GM12878 (cell line): Measurements from ENCODE around the gene METTL8. TPM values are rescaled to one million over a fixed set of nuclear protein-coding genes. Genes with fewer than 3 reads are reported as not detected.

Source experiments
- ATAC-seq: fragments of 200-7000 bp; cut with Tn5 transposase; 3 replicates; pipeline ENCODE4 v1.9.1; 2020; ENCODE audit warnings: mild to moderate bottlenecking, moderate library complexity
- BruUV-seq: library from RNA; stranded (reverse); fragments of 400-500 nt; replicated peaks from 2 replicates; lab custom pipeline; 2021; lab: Mats Ljungman, UMichigan
- CTCF ChIA-PET: fragments of 300-600 bp; sonication (Branson Sonifier 250); formaldehyde crosslinking; extraction: SDS; loops from one replicate; lab custom pipeline; 2021; ENCODE audit warnings: inconsistent platforms; lab: Yijun Ruan, JAX
- POLR2A ChIA-PET: fragments of 350-600 bp; formaldehyde crosslinking; extraction: SDS; loops from one replicate; lab custom pipeline; 2021; ENCODE audit warnings: inconsistent platforms; lab: Charles Lee
- RAD21 ChIA-PET: fragments of 300-600 bp; sonication (Branson Sonifier 250); formaldehyde crosslinking; loops from one replicate; lab custom pipeline; 2023; ENCODE audit warnings: antibody characterized with exemption; ENCODE audit not compliant: unreplicated experiment; lab: Charles Lee
- SMC1A ChIA-PET: fragments of 300-600 bp; sonication (Branson Sonifier 250); formaldehyde crosslinking; loops from one replicate; lab custom pipeline; 2023; ENCODE audit not compliant: unreplicated experiment, uncharacterized antibody; lab: Charles Lee
- DNase-seq: peaks from one replicate; pipeline ENCODE4 v3.0.0-alpha.2; 2011; ENCODE audit warnings: low read depth, low spot score
- FAIRE-seq: peaks from 3 replicates; lab custom pipeline; 2011; peaks lifted over from hg19 to GRCh38; lab: Jason Lieb, UNC
- H2AFZ ChIP-seq: 2 replicates; pipeline ENCODE4 v1.6.0; 2011; ENCODE audit warnings: low read depth, low read length, control low read depth; ENCODE audit not compliant: control insufficient read depth
- H3K27ac ChIP-seq: 2 replicates; pipeline ENCODE4 v1.5.1; 2011; ENCODE audit warnings: control low read depth; ENCODE audit not compliant: control insufficient read depth, insufficient read depth
- H3K27me3 ChIP-seq, 2 experiments: replicated peaks in 1 of 2; 2 replicates each; pipeline versions ENCODE4 v1.6.0 to v1.6.1; 2011; ENCODE audit warnings: low read length in 1 of 2; ENCODE audit not compliant: control insufficient read depth in 2 of 2, insufficient read depth in 2 of 2
- H3K36me3 ChIP-seq, 2 experiments: 2 replicates each; pipeline ENCODE4 v1.5.1; 2011; ENCODE audit warnings: low read length in 1 of 2; ENCODE audit not compliant: control insufficient read depth in 2 of 2, insufficient read depth in 2 of 2
- H3K4me1 ChIP-seq: 2 replicates; pipeline ENCODE4 v1.6.1; 2011; ENCODE audit warnings: mild to moderate bottlenecking, low read length, moderate library complexity, mixed read lengths; ENCODE audit not compliant: control insufficient read depth, insufficient read depth
- H3K4me2 ChIP-seq: 2 replicates; pipeline ENCODE4 v1.6.0; 2011; ENCODE audit warnings: control low read depth; ENCODE audit not compliant: control insufficient read depth, insufficient read depth
- H3K4me3 ChIP-seq: fragments of 200-600 bp; sonication (generic); 2 replicates; pipeline ENCODE4 v1.5.1; 2016
- H3K79me2 ChIP-seq: 2 replicates; pipeline ENCODE4 v1.6.0; 2011; ENCODE audit warnings: low read length; ENCODE audit not compliant: control insufficient read depth, insufficient read depth
- H3K9ac ChIP-seq: 2 replicates; pipeline ENCODE4 v1.8.0; 2011; ENCODE audit warnings: low read length, control low read depth, mixed read lengths; ENCODE audit not compliant: control insufficient read depth, insufficient read depth
- H3K9me3 ChIP-seq: replicated peaks from 3 replicates; pipeline ENCODE4 v1.5.1; 2011; ENCODE audit warnings: mild to moderate bottlenecking, low read length; ENCODE audit not compliant: control insufficient read depth, insufficient read depth
- H4K20me1 ChIP-seq: 2 replicates; pipeline ENCODE4 v1.6.0; 2011; ENCODE audit not compliant: control insufficient read depth, insufficient read depth
- ASH2L ChIP-seq: fragments of 300-600, 200-600 bp; sonication (generic); IDR thresholded peaks from 2 replicates; pipeline ENCODE4 v1.6.1; 2017; ENCODE audit warnings: low read depth, mild to moderate bottlenecking, borderline replicate concordance
- E2F8 ChIP-seq: fragments of 450-650 bp; IDR thresholded peaks from 2 replicates; pipeline ENCODE4 v1.6.1; 2018; ENCODE audit warnings: mild to moderate bottlenecking, low read depth, moderate library complexity; ENCODE audit not compliant: partially characterized antibody
- FOXK2 ChIP-seq: fragments of 450-650 bp; IDR thresholded peaks from 2 replicates; pipeline ENCODE4 v1.6.1; 2017; ENCODE audit warnings: mild to moderate bottlenecking, moderate library complexity
- HDAC6 ChIP-seq: fragments of 200-600 bp; sonication (generic); IDR thresholded peaks from one replicate; pipeline ENCODE4 v1.8.0; 2017; ENCODE audit warnings: antibody characterized with exemption; ENCODE audit not compliant: unreplicated experiment
- IKZF1 ChIP-seq: fragments of 450-650 bp; conservative IDR thresholded peaks from 2 replicates; pipeline ENCODE4 v1.6.1; 2017; ENCODE audit warnings: antibody characterized with exemption, mild to moderate bottlenecking
- MTA3 ChIP-seq: IDR thresholded peaks from 2 replicates; pipeline ENCODE4 v1.6.1; 2012; ENCODE audit warnings: low read length, inconsistent platforms, borderline replicate concordance
- NFXL1 ChIP-seq: fragments of 450-650 bp; IDR thresholded peaks from 2 replicates; pipeline ENCODE4 v1.6.1; 2017; ENCODE audit warnings: antibody characterized with exemption, mild to moderate bottlenecking, borderline replicate concordance
- NFYB ChIP-seq: IDR thresholded peaks from 2 replicates; pipeline ENCODE4 v1.6.1; 2011; ENCODE audit warnings: low read depth, mild to moderate bottlenecking, low read length, improper control_type of control experiment, moderate library complexity; ENCODE audit not compliant: insufficient read depth
- NR2C1 ChIP-seq: fragments of 450-650 bp; IDR thresholded peaks from 2 replicates; pipeline ENCODE4 v1.6.1; 2017; ENCODE audit warnings: antibody characterized with exemption, mild to moderate bottlenecking, moderate library complexity
- PML ChIP-seq: IDR thresholded peaks from 2 replicates; pipeline ENCODE4 v1.6.1; 2012; ENCODE audit warnings: low read length, inconsistent platforms
- RELB ChIP-seq: fragments of 450-650 bp; IDR thresholded peaks from 2 replicates; pipeline ENCODE4 v1.6.1; 2017; ENCODE audit warnings: low read depth, mild to moderate bottlenecking, moderate library complexity
- SIN3A ChIP-seq: IDR thresholded peaks from 2 replicates; pipeline ENCODE4 v1.6.1; 2012; ENCODE audit warnings: low read depth, low read length, improper control_type of control experiment
- STAT3 ChIP-seq: IDR thresholded peaks from 2 replicates; pipeline ENCODE4 v1.6.1; 2011; ENCODE audit warnings: low read depth, low read length, improper control_type of control experiment
- ZNF622 ChIP-seq: fragments of 450-650 bp; IDR thresholded peaks from 2 replicates; pipeline ENCODE4 v1.6.1; 2017; ENCODE audit warnings: mild to moderate bottlenecking, inconsistent platforms
- in situ Hi-C: fragments of 300-500 bp; cut with MboI; formaldehyde crosslinking; loops from 9 replicates; pipeline ENCODE4 v1.14.3; 2018; ENCODE audit warnings: mixed read lengths
- intact Hi-C: fragments of 100-400 bp; cut with micrococcal nuclease; formaldehyde crosslinking; loops from one replicate; pipeline ENCODE4 v1.14.2; 2022; ENCODE audit not compliant: unreplicated experiment
- polyA plus RNA-seq, 11 experiments: library from polyadenylated mRNA; depleted of rRNA in 4 of 11; unstranded in 6 of 11; stranded (reverse) in 5 of 11; fragments of >200 nt; fragmentation: Nextera tagmentation in 4 of 11; fragmentation: Illumina TruSeq in 1 of 11; extraction: Ambion mirVana in 4 of 11; extraction: Trizol in 1 of 11; gene quantifications; 1 replicate in 1 of 11; 2 replicates in 10 of 11; pipeline versions ENCODE4 v1.2.1 to v1.2.3, GENCODE V29; 2011 to 2016; ENCODE audit warnings: inconsistent platforms in 2 of 11, missing spikeins in 2 of 11, low read depth in 1 of 11
- total RNA-seq, 4 experiments: library from RNA; depleted of rRNA in 3 of 4; stranded (reverse); fragments of >200 nt in 3 of 4; fragmentation: Illumina TruSeq in 1 of 4; extraction: Trizol in 1 of 4; gene quantifications; 2 replicates each; pipeline versions ENCODE4 v1.2.1 to v1.2.3, GENCODE V29; 2013 to 2021
- TF ChIP-seq, protein P1 (sequence below): IDR thresholded peaks from 2 replicates; pipeline ENCODE4 v1.6.1; 2012; ENCODE audit warnings: low read depth, low read length, improper control_type of control experiment
- TF ChIP-seq, protein P2 (sequence below): IDR thresholded peaks from 2 replicates; pipeline ENCODE4 v1.6.1; 2012; ENCODE audit warnings: low read depth, low read length, improper control_type of control experiment

The METTL8 gene
- total and polyA plus RNA-seq, 10 of the 15 experiments (the other 5 are each of a cell fraction or from before 2014, with no cell fraction given): 30.8 to 96.3 (median 51.5) TPM

DNA sequence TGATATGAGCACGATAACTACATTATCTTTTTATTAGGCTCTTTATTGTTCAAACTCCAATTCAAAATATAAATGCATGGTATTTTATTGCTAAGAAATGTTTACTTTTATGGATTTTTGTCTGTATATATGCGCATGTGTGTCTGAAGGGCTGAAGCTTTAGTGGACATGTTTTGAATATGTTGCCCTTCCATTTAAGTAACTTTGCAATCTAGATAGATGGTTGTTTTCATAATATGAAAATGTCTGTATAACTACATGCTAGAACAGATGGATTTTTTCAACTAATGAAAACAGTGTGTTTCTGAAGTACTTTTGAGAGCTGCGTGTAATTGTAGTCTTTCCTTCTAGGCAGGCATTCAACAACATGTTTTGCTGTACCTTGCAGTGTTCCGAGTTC, 19.0 kb upstream of the METTL8 start (continued):
- TF ChIP-seq E2F8 (no peak), PML (no peak), MTA3 (no peak), FOXK2 (no peak), RELB (no peak), IKZF1 (no peak), NR2C1 (no peak)

DNA sequence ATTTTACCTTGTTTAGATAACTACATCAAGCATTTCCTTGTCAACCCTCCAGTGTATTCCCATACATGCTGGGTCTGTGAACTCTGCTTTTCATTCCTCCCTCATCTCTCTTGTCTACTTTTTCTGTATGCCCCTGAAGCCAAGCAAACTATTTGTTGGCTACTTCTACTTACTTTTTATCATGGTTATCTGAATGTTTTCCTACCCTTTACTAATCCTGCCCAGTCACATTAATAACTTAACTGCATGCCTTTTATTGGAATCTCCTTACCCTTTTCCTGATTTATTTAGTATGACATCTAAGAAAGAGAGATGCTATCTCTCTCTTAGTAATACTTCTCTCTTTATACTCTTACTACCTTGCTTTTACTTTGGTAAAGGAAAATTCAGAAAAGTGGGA, 17.3 kb upstream of the METTL8 start:
- H3K4me2 ChIP-seq: no peak overlapping the region
- H3K4me1 ChIP-seq: no peaks in the 10 kb centered on the region
- no peak overlapping the region for H3K9ac ChIP-seq
- in situ Hi-C loops (no loop called here), intact Hi-C loops (no loop called here)
- no peaks in the 10 kb centered on the region for H3K27me3 ChIP-seq
- RAD21 ChIA-PET: interaction anchor here (0.7 to 1.4 kb wide), 2 partner anchors 35 kb away, joined by 3 to 5 read pairs; no protein-coding TSS in a partner anchor
- no peak overlapping the region for H3K27ac ChIP-seq
- no TSS peak for BruUV-seq
- H3K4me3 ChIP-seq: no peak overlapping the region
- peaks cover 3% of the 10 kb centered on the region; the same call in 2 of the 3 replicates for H3K9me3 ChIP-seq
- DNase-seq (no peak), ATAC-seq (no peak), FAIRE-seq (no peak)
- POLR2A ChIA-PET: no interaction called here
- no peaks in the 10 kb centered on the region for H4K20me1 ChIP-seq
- peaks cover 2 to 5% of the 10 kb centered on the region in 2 experiments; a peak in 3 of 4 replicates for H3K36me3 ChIP-seq
- H3K79me2 ChIP-seq: no peaks in the 10 kb centered on the region
- H2AFZ ChIP-seq: no peak overlapping the region
- SMC1A ChIA-PET: interaction anchor here (1.4 to 1.5 kb wide), 2 partner anchors 80 to 369 kb away, joined by 3 to 4 read pairs; no protein-coding TSS in a partner anchor
- CTCF ChIA-PET: no interaction called here
- TF ChIP-seq HDAC6 (no peak), SIN3A (no peak), ASH2L (no peak), NR2C1 (no peak), NFYB (no peak), ZNF622 (no peak), STAT3 (no peak), NFXL1 (no peak)
- TF ChIP-seq, protein P1, sequence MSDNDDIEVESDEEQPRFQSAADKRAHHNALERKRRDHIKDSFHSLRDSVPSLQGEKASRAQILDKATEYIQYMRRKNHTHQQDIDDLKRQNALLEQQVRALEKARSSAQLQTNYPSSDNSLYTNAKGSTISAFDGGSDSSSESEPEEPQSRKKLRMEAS: no peak
- TF ChIP-seq, protein P2, sequence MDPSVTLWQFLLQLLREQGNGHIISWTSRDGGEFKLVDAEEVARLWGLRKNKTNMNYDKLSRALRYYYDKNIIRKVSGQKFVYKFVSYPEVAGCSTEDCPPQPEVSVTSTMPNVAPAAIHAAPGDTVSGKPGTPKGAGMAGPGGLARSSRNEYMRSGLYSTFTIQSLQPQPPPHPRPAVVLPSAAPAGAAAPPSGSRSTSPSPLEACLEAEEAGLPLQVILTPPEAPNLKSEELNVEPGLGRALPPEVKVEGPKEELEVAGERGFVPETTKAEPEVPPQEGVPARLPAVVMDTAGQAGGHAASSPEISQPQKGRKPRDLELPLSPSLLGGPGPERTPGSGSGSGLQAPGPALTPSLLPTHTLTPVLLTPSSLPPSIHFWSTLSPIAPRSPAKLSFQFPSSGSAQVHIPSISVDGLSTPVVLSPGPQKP: no peak
